Mesodermal cell (in vitro differentiated cells): ENCODE results near the gene PGBD5.
A peak's percentile ranks its signal among the peaks of the same experiment; 100 is the strongest.
"Not testable (repeated sequence)": the region's sequence is repeated elsewhere in the genome, so short reads cannot be mapped to it uniquely, and the experiment has no call there.

ENCODE experiments used
- H3K27ac ChIP-seq: 2 replicates; pipeline ENCODE4 v1.7.0; 2013; ENCODE audit warnings: mild to moderate bottlenecking, low read depth, low read length, moderate library complexity; ENCODE audit not compliant: severe bottlenecking
- H3K36me3 ChIP-seq: 2 replicates; pipeline ENCODE4 v1.7.1; 2013; ENCODE audit warnings: mild to moderate bottlenecking, low read length, moderate library complexity; ENCODE audit not compliant: control insufficient read depth, insufficient read depth
- H3K4me1 ChIP-seq: one replicate; pipeline ENCODE4 v1.7.1; 2013; ENCODE audit warnings: mild to moderate bottlenecking, low read length; ENCODE audit not compliant: insufficient read depth, control insufficient read depth, poor library complexity, severe bottlenecking
- H3K4me3 ChIP-seq: 2 replicates; pipeline ENCODE4 v1.7.0; 2013; ENCODE audit warnings: low read length, control low read depth, mild to moderate bottlenecking; ENCODE audit not compliant: insufficient read depth, poor library complexity, severe bottlenecking; ENCODE audit errors: extremely low read depth
- H3K9me3 ChIP-seq: 2 replicates; pipeline ENCODE4 v1.7.1; 2013; ENCODE audit warnings: mild to moderate bottlenecking, low read length, moderate library complexity; ENCODE audit not compliant: control insufficient read depth
- WGBS, 2 experiments: methylation state at CpG; one replicate each; pipeline ENCODE4 v1.1.5; 2013; ENCODE audit warnings: missing lambda C conversion rate in 2 of 2; ENCODE audit not compliant: insufficient coverage in 2 of 2; 5-methylcytosine and 5-hydroxymethylcytosine counted together

Gene PGBD5

GRCh38 chr1:230414102-230414501, 12.0 kb downstream of the PGBD5 start:
- Histone ChIP-seq H3K9me3 (no peaks in the 10 kb centered on the region), H3K36me3 (no peaks in the 10 kb centered on the region), H3K4me3 (no peak overlapping the region), H3K4me1 (no peaks in the 10 kb centered on the region), H3K27ac (no peak overlapping the region)
- WGBS, 2 experiments: 87 to 91% methylated on average over 3 of the region's 4 CpGs

- 80 to 100% methylated on average over 2 of the region's 6 CpGs for WGBS, 2 experiments
- no peak overlapping the region for H3K4me3 ChIP-seq
- H3K4me1 ChIP-seq: no peaks in the 10 kb centered on the region
- no peak overlapping the region for H3K27ac ChIP-seq
- H3K36me3 ChIP-seq: no peaks in the 10 kb centered on the region
- no peaks in the 10 kb centered on the region for H3K9me3 ChIP-seq
Measured at GRCh38 chr1:230413061-230413460, 13.1 kb downstream of the PGBD5 start.

GRCh38 chr1:230408971-230409370, 17.2 kb downstream of the PGBD5 start:
- H3K9me3 ChIP-seq: no peaks in the 10 kb centered on the region
- H3K27ac ChIP-seq: no peak overlapping the region
- H3K36me3 ChIP-seq: no peaks in the 10 kb centered on the region
- no peak overlapping the region for H3K4me3 ChIP-seq
- no peaks in the 10 kb centered on the region for H3K4me1 ChIP-seq
- WGBS, 2 experiments: 86% methylated on average over 1 of the region's 2 CpGs; no CpG with 5 or more reads in 1 of the 2 experiments

- WGBS, 2 experiments: 86 to 100% methylated on average over 1 of the region's 2 CpGs
- Histone ChIP-seq H3K36me3 (no peaks in the 10 kb centered on the region), H3K9me3 (no peaks in the 10 kb centered on the region), H3K4me1 (no peaks in the 10 kb centered on the region), H3K27ac (no peak overlapping the region), H3K4me3 (no peak overlapping the region)
Measured at GRCh38 chr1:230407351-230407750, 18.8 kb downstream of the PGBD5 start.

- H3K27ac ChIP-seq, H3K9me3 ChIP-seq, H3K4me3 ChIP-seq, H3K36me3 ChIP-seq, H3K4me1 ChIP-seq: not testable (repeated sequence)
- 90% methylated on average over 8 to 11 of the region's 11 CpGs for WGBS, 2 experiments
Measured at GRCh38 chr1:230406727-230407126, 19.4 kb downstream of the PGBD5 start.

GRCh38 chr1:230403442-230403841, 22.7 kb downstream of the PGBD5 start:
- peaks cover 9% of the 10 kb centered on the region for H3K4me1 ChIP-seq
- no peaks in the 10 kb centered on the region for H3K36me3 ChIP-seq
- H3K9me3 ChIP-seq: no peaks in the 10 kb centered on the region
- 82 to 91% methylated on average over 6 of the region's 7 CpGs for WGBS, 2 experiments
- H3K27ac ChIP-seq: no peak overlapping the region
- no peak overlapping the region for H3K4me3 ChIP-seq

- no peak overlapping the region for H3K4me3 ChIP-seq
- peaks cover 9% of the 10 kb centered on the region for H3K4me1 ChIP-seq
- 88 to 91% methylated on average over 4 to 6 of the region's 8 CpGs for WGBS, 2 experiments
- H3K36me3 ChIP-seq: no peaks in the 10 kb centered on the region
- peak overlapping the region; percentile 1 for H3K27ac ChIP-seq
- no peaks in the 10 kb centered on the region for H3K9me3 ChIP-seq
Measured at GRCh38 chr1:230401763-230402294, 24.3 kb downstream of the PGBD5 start.

- WGBS, 2 experiments: 95 to 96% methylated on average over 13 of the region's 14 CpGs
- H3K36me3 ChIP-seq: no peaks in the 10 kb centered on the region
- no peaks in the 10 kb centered on the region for H3K9me3 ChIP-seq
- peak overlapping the region; percentile 1 for H3K27ac ChIP-seq
- H3K4me1 ChIP-seq: peaks cover 9% of the 10 kb centered on the region
- no peak overlapping the region for H3K4me3 ChIP-seq
Measured at GRCh38 chr1:230401101-230401500, 25.0 kb downstream of the PGBD5 start.

- Histone ChIP-seq H3K4me3 (no peak overlapping the region), H3K4me1 (peaks cover 9% of the 10 kb centered on the region), H3K9me3 (no peaks in the 10 kb centered on the region), H3K36me3 (no peaks in the 10 kb centered on the region), H3K27ac (no peak overlapping the region)
- WGBS, 2 experiments: 73 to 74% methylated on average over 8 of the region's 8 CpGs
Measured at GRCh38 chr1:230400007-230400344, 26.2 kb downstream of the PGBD5 start.

GRCh38 chr1:230399321-230400006, 26.7 kb downstream of the PGBD5 start:
- peaks cover 9% of the 10 kb centered on the region for H3K4me1 ChIP-seq
- H3K27ac ChIP-seq: no peak overlapping the region
- 86 to 90% methylated on average over 18 to 20 of the region's 22 CpGs for WGBS, 2 experiments
- no peaks in the 10 kb centered on the region for H3K9me3 ChIP-seq
- no peaks in the 10 kb centered on the region for H3K36me3 ChIP-seq
- H3K4me3 ChIP-seq: no peak overlapping the region

- H3K27ac ChIP-seq: no peak overlapping the region
- H3K4me1 ChIP-seq: peaks cover 9% of the 10 kb centered on the region
- H3K9me3 ChIP-seq: no peaks in the 10 kb centered on the region
- H3K4me3 ChIP-seq: no peak overlapping the region
- WGBS, 2 experiments: 92 to 93% methylated on average over 3 to 6 of the region's 8 CpGs
- no peaks in the 10 kb centered on the region for H3K36me3 ChIP-seq
Measured at GRCh38 chr1:230398856-230399255, 27.3 kb downstream of the PGBD5 start.
